Adipocyte (in vitro differentiated cells): ENCODE measurements around the gene COL6A2.
"Not testable (repeated sequence)": the region's sequence is repeated elsewhere in the genome, so short reads cannot be mapped to it uniquely, and the experiment has no call there.

ENCODE experiments used
- DNase-seq: peaks from one replicate; pipeline ENCODE4 v3.0.0-alpha.2; 2015; ENCODE audit warnings: low read depth
- H3K27me3 ChIP-seq: replicated peaks from 2 replicates; pipeline ENCODE4 v1.7.0; 2013; ENCODE audit warnings: mild to moderate bottlenecking, low read length, moderate library complexity; ENCODE audit not compliant: control insufficient read depth, insufficient read depth
- H3K36me3 ChIP-seq: 2 replicates; pipeline ENCODE4 v1.7.0; 2013; ENCODE audit warnings: low read length, mild to moderate bottlenecking, moderate library complexity; ENCODE audit not compliant: control insufficient read depth, insufficient read depth, severe bottlenecking
- H3K4me1 ChIP-seq: 2 replicates; pipeline ENCODE4 v1.7.0; 2013; ENCODE audit warnings: mild to moderate bottlenecking, low read length, moderate library complexity; ENCODE audit not compliant: control insufficient read depth, insufficient read depth
- H3K4me3 ChIP-seq: 2 replicates; pipeline ENCODE4 v1.7.0; 2013; ENCODE audit warnings: mild to moderate bottlenecking, low read length, moderate library complexity
- H3K9ac ChIP-seq: 2 replicates; pipeline ENCODE4 v1.7.0; 2013; ENCODE audit warnings: mild to moderate bottlenecking, low read length, moderate library complexity
- H3K9me3 ChIP-seq: 2 replicates; pipeline ENCODE4 v1.7.0; 2013; ENCODE audit warnings: mild to moderate bottlenecking, low read length, moderate library complexity; ENCODE audit not compliant: control insufficient read depth

Gene COL6A2

GRCh38 chr21:46160907-46161632 lies 63.2 kb downstream of the COL6A2 start:
- no peaks in the 10 kb centered on the region for H3K9me3 ChIP-seq
- no peak overlapping the region for H3K9ac ChIP-seq
- H3K4me1 ChIP-seq: no peaks in the 10 kb centered on the region
- no peak overlapping the region for H3K4me3 ChIP-seq
- DNase-seq: no peak
- no peaks in the 10 kb centered on the region for H3K27me3 ChIP-seq
- H3K36me3 ChIP-seq: no peaks in the 10 kb centered on the region

GRCh38 chr21:46161633-46162592 lies 64.0 kb downstream of the COL6A2 start:
- no peaks in the 10 kb centered on the region for H3K27me3 ChIP-seq
- H3K36me3 ChIP-seq: no peaks in the 10 kb centered on the region
- H3K9me3 ChIP-seq: no peaks in the 10 kb centered on the region
- no peak overlapping the region for H3K4me3 ChIP-seq
- DNase-seq: no peak
- no peaks in the 10 kb centered on the region for H3K4me1 ChIP-seq
- H3K9ac ChIP-seq: no peak overlapping the region

GRCh38 chr21:46163380-46163779 lies 65.5 kb downstream of the COL6A2 start:
- no peaks in the 10 kb centered on the region for H3K4me1 ChIP-seq
- no peaks in the 10 kb centered on the region for H3K27me3 ChIP-seq
- no peak for DNase-seq
- no peak overlapping the region for H3K4me3 ChIP-seq
- H3K36me3 ChIP-seq: no peaks in the 10 kb centered on the region
- no peaks in the 10 kb centered on the region for H3K9me3 ChIP-seq
- no peak overlapping the region for H3K9ac ChIP-seq

- Histone ChIP-seq H3K9me3 (no peaks in the 10 kb centered on the region), H3K36me3 (no peaks in the 10 kb centered on the region), H3K4me3 (no peak overlapping the region), H3K27me3 (no peaks in the 10 kb centered on the region), H3K4me1 (no peaks in the 10 kb centered on the region), H3K9ac (no peak overlapping the region)
- no peak for DNase-seq
Measured at GRCh38 chr21:46165098-46165497, 67.2 kb downstream of the COL6A2 start.

GRCh38 chr21:46168238-46168637 lies 70.3 kb downstream of the COL6A2 start:
- no peak for DNase-seq
- Histone ChIP-seq H3K9me3 (no peaks in the 10 kb centered on the region), H3K9ac (no peak overlapping the region), H3K4me3 (no peak overlapping the region), H3K36me3 (no peaks in the 10 kb centered on the region), H3K4me1 (peaks cover 6% of the 10 kb centered on the region), H3K27me3 (no peaks in the 10 kb centered on the region)

GRCh38 chr21:46168659-46169386 lies 70.9 kb downstream of the COL6A2 start:
- no peak for DNase-seq
- Histone ChIP-seq H3K9ac (no peak overlapping the region), H3K27me3 (no peaks in the 10 kb centered on the region), H3K9me3 (no peaks in the 10 kb centered on the region), H3K4me3 (no peak overlapping the region), H3K36me3 (no peaks in the 10 kb centered on the region), H3K4me1 (peaks cover 6% of the 10 kb centered on the region)

- H3K4me3 ChIP-seq, DNase-seq, H3K27me3 ChIP-seq, H3K4me1 ChIP-seq, H3K9me3 ChIP-seq, H3K36me3 ChIP-seq, H3K9ac ChIP-seq: not testable (repeated sequence)
Measured at GRCh38 chr21:46170436-46171193, 72.7 kb downstream of the COL6A2 start.

GRCh38 chr21:46171585-46171984 lies 73.7 kb downstream of the COL6A2 start:
- Histone ChIP-seq H3K9me3 (no peaks in the 10 kb centered on the region), H3K27me3 (no peaks in the 10 kb centered on the region), H3K4me3 (no peak overlapping the region), H3K36me3 (no peaks in the 10 kb centered on the region), H3K4me1 (peaks cover 6% of the 10 kb centered on the region), H3K9ac (no peak overlapping the region)
- peak; percentile 4 for DNase-seq

- Histone ChIP-seq H3K4me3 (no peak overlapping the region), H3K9me3 (no peaks in the 10 kb centered on the region)
- no peak for DNase-seq
Measured at GRCh38 chr21:46171996-46172862, 74.3 kb downstream of the COL6A2 start.

GRCh38 chr21:46172863-46173528 lies 75.1 kb downstream of the COL6A2 start:
- H3K4me1 ChIP-seq: peaks cover 6% of the 10 kb centered on the region
- no peaks in the 10 kb centered on the region for H3K9me3 ChIP-seq
- DNase-seq: no peak
- H3K4me3 ChIP-seq: no peak overlapping the region
- no peak overlapping the region for H3K9ac ChIP-seq
- no peaks in the 10 kb centered on the region for H3K36me3 ChIP-seq
- no peaks in the 10 kb centered on the region for H3K27me3 ChIP-seq

More at GRCh38 chr21:46171996-46172862, 74.3 kb downstream of the COL6A2 start:
- Histone ChIP-seq H3K9ac (no peak overlapping the region), H3K27me3 (no peaks in the 10 kb centered on the region), H3K4me1 (peaks cover 6% of the 10 kb centered on the region), H3K36me3 (no peaks in the 10 kb centered on the region)
